IPS DF 6.9 (cell line): Measurements from ENCODE around the gene PHRF1.

Experiments
- DNase-seq: peaks from one replicate; pipeline ENCODE4 v3.0.0-alpha.2; 2013; ENCODE audit warnings: low read depth, low spot score
- H3K27ac ChIP-seq: one replicate; pipeline ENCODE4 v1.5.1; 2013; ENCODE audit warnings: low read length, control low read depth
- H3K27me3 ChIP-seq: 2 replicates; pipeline ENCODE4 v1.6.1; 2013; ENCODE audit warnings: mild to moderate bottlenecking, low read length; ENCODE audit not compliant: control insufficient read depth, insufficient read depth
- H3K36me3 ChIP-seq: 2 replicates; pipeline ENCODE4 v1.6.1; 2013; ENCODE audit warnings: low read length; ENCODE audit not compliant: control insufficient read depth, insufficient read depth
- H3K4me1 ChIP-seq: 2 replicates; pipeline ENCODE4 v1.6.1; 2013; ENCODE audit warnings: low read length; ENCODE audit not compliant: control insufficient read depth, insufficient read depth
- H3K4me3 ChIP-seq: 2 replicates; pipeline ENCODE4 v1.5.1; 2013; ENCODE audit warnings: mild to moderate bottlenecking, low read length
- H3K9me3 ChIP-seq: 2 replicates; pipeline ENCODE4 v1.6.1; 2013; ENCODE audit warnings: low read length, inconsistent platforms; ENCODE audit not compliant: control insufficient read depth, insufficient read depth
- WGBS: extraction: QIAGEN DNeasy Blood & Tissue Kit; methylation state at CpG from one replicate; pipeline ENCODE4 v1.1.7; 2013; ENCODE audit warnings: mixed read lengths, missing lambda C conversion rate; ENCODE audit not compliant: insufficient read length, insufficient coverage; 5-methylcytosine and 5-hydroxymethylcytosine counted together

PHRF1 gene

GRCh38 chr11:601573-602245, 25.4 kb downstream of the PHRF1 start:
- Histone ChIP-seq H3K36me3 (peaks cover 56% of the 10 kb centered on the region), H3K27ac (no peak overlapping the region), H3K9me3 (no peaks in the 10 kb centered on the region), H3K27me3 (no peaks in the 10 kb centered on the region), H3K4me1 (no peaks in the 10 kb centered on the region), H3K4me3 (no peak overlapping the region)
- no CpG with 5 or more reads among the region's 23 CpGs for WGBS
- DNase-seq: no peak

GRCh38 chr11:603154-603553, 26.9 kb downstream of the PHRF1 start:
- DNase-seq: no peak
- Histone ChIP-seq H3K4me1 (no peaks in the 10 kb centered on the region), H3K4me3 (no peak overlapping the region), H3K36me3 (peaks cover 58% of the 10 kb centered on the region), H3K27me3 (no peaks in the 10 kb centered on the region), H3K27ac (no peak overlapping the region), H3K9me3 (no peaks in the 10 kb centered on the region)
- no CpG with 5 or more reads among the region's 13 CpGs for WGBS

GRCh38 chr11:605286-606129, 29.2 kb downstream of the PHRF1 start:
- Histone ChIP-seq H3K4me3 (no peak overlapping the region), H3K9me3 (no peaks in the 10 kb centered on the region), H3K36me3 (peaks cover 70% of the 10 kb centered on the region), H3K27me3 (no peaks in the 10 kb centered on the region), H3K4me1 (no peaks in the 10 kb centered on the region), H3K27ac (no peak overlapping the region)
- WGBS: no CpG with 5 or more reads among the region's 33 CpGs
- no peak for DNase-seq

GRCh38 chr11:606245-606644, 30.0 kb downstream of the PHRF1 start:
- Histone ChIP-seq H3K27ac (no peak overlapping the region), H3K9me3 (no peaks in the 10 kb centered on the region), H3K27me3 (no peaks in the 10 kb centered on the region), H3K4me1 (no peaks in the 10 kb centered on the region), H3K36me3 (peaks cover 77% of the 10 kb centered on the region), H3K4me3 (no peak overlapping the region)
- no CpG with 5 or more reads among the region's 19 CpGs for WGBS
- DNase-seq: no peak

- Histone ChIP-seq H3K27ac (no peak overlapping the region), H3K36me3 (peaks cover 72% of the 10 kb centered on the region), H3K4me1 (no peaks in the 10 kb centered on the region), H3K9me3 (no peaks in the 10 kb centered on the region), H3K4me3 (no peak overlapping the region), H3K27me3 (no peaks in the 10 kb centered on the region)
- WGBS: no CpG with 5 or more reads among the region's 35 CpGs
- no peak for DNase-seq
Measured at GRCh38 chr11:607020-607780, 30.9 kb downstream of the PHRF1 start.

- Histone ChIP-seq H3K9me3 (no peaks in the 10 kb centered on the region), H3K27ac (no peak overlapping the region), H3K36me3 (peaks cover 76% of the 10 kb centered on the region), H3K4me3 (no peak overlapping the region), H3K27me3 (no peaks in the 10 kb centered on the region), H3K4me1 (no peaks in the 10 kb centered on the region)
- no peak for DNase-seq
- WGBS: no CpG with 5 or more reads among the region's 45 CpGs
Measured at GRCh38 chr11:607971-608659, 31.8 kb downstream of the PHRF1 start.

- Histone ChIP-seq H3K27me3 (no peaks in the 10 kb centered on the region), H3K36me3 (peaks cover 77% of the 10 kb centered on the region), H3K9me3 (no peaks in the 10 kb centered on the region), H3K27ac (no peak overlapping the region), H3K4me3 (no peak overlapping the region), H3K4me1 (0 out of 2 replicates have a peak, but pooled peaks cover 1% of the 10 kb centered on the region)
- WGBS: no CpG with 5 or more reads among the region's 28 CpGs
- no peak for DNase-seq
Measured at GRCh38 chr11:608791-609251, 32.6 kb downstream of the PHRF1 start.

- no peak overlapping the region for H3K27ac ChIP-seq
- no peak for DNase-seq
- H3K36me3 ChIP-seq: peaks cover 73% of the 10 kb centered on the region
- no CpG with 5 or more reads among the region's 28 CpGs for WGBS
- no peak overlapping the region for H3K4me3 ChIP-seq
- 0 out of 2 replicates have a peak, but pooled peaks cover 1% of the 10 kb centered on the region for H3K4me1 ChIP-seq
- H3K9me3 ChIP-seq: no peaks in the 10 kb centered on the region
- H3K27me3 ChIP-seq: no peaks in the 10 kb centered on the region
Measured at GRCh38 chr11:609341-609811, 33.1 kb downstream of the PHRF1 start.

- H3K36me3 ChIP-seq: peaks cover 66% of the 10 kb centered on the region
- no CpG with 5 or more reads among the region's 18 CpGs for WGBS
- H3K4me1 ChIP-seq: peaks cover 1% of the 10 kb centered on the region; the same call in 1 of the 2 replicates
Measured at GRCh38 chr11:610146-610801, 34.0 kb downstream of the PHRF1 start.

More at GRCh38 chr11:610146-610801, 34.0 kb downstream of the PHRF1 start:
- Histone ChIP-seq H3K4me3 (no peak overlapping the region), H3K27me3 (no peaks in the 10 kb centered on the region), H3K27ac (no peak overlapping the region), H3K9me3 (no peaks in the 10 kb centered on the region)
- no peak for DNase-seq
